Islet of Langerhans (tissue), 1 donor: Measurements from ENCODE around the gene MYO7B.

ENCODE experiments used
- FAIRE-seq: peaks from one replicate; lab custom pipeline; 2011; peaks lifted over from hg19 to GRCh38; lab: Jason Lieb, UNC

The MYO7B gene

GRCh38 chr2:127651971-127652550 is 116.6 kb downstream of the MYO7B start:
- no peak for FAIRE-seq

GRCh38 chr2:127652786-127653357 is 117.4 kb downstream of the MYO7B start:
- no peak for FAIRE-seq

- FAIRE-seq: no peak
Observed at GRCh38 chr2:127653421-127654083, 118.1 kb downstream of the MYO7B start.

- no peak for FAIRE-seq
Observed at GRCh38 chr2:127654084-127654837, 118.8 kb downstream of the MYO7B start.

- FAIRE-seq: no peak
Observed at GRCh38 chr2:127654838-127655175, 119.3 kb downstream of the MYO7B start.

- FAIRE-seq: no peak
Observed at GRCh38 chr2:127655209-127656073, 120.0 kb downstream of the MYO7B start.

GRCh38 chr2:127656569-127657231 is 121.2 kb downstream of the MYO7B start:
- no peak for FAIRE-seq

- FAIRE-seq: no peak
Observed at GRCh38 chr2:127657232-127657595, 121.7 kb downstream of the MYO7B start.

GRCh38 chr2:127658146-127658545 is 122.7 kb downstream of the MYO7B start:
- no peak for FAIRE-seq

GRCh38 chr2:127658641-127659407 is 123.3 kb downstream of the MYO7B start:
- FAIRE-seq: no peak

- no peak for FAIRE-seq
Observed at GRCh38 chr2:127659408-127660290, 124.2 kb downstream of the MYO7B start.

GRCh38 chr2:127660291-127660578 is 124.8 kb downstream of the MYO7B start:
- FAIRE-seq: no peak

GRCh38 chr2:127661072-127661649 is 125.7 kb downstream of the MYO7B start:
- no peak for FAIRE-seq

GRCh38 chr2:127661949-127662510 is 126.5 kb downstream of the MYO7B start:
- no peak for FAIRE-seq

GRCh38 chr2:127662937-127663565 is 127.6 kb downstream of the MYO7B start:
- FAIRE-seq: no peak

GRCh38 chr2:127663566-127664064 is 128.1 kb downstream of the MYO7B start:
- no peak for FAIRE-seq

GRCh38 chr2:127664065-127664894 is 128.8 kb downstream of the MYO7B start:
- no peak for FAIRE-seq

GRCh38 chr2:127664895-127665225 is 129.4 kb downstream of the MYO7B start:
- FAIRE-seq: no peak
